IMR-90 (cell line): ENCODE measurements around the gene CCDC69.

Experiments used
- BHLHE40 ChIP-seq: fragments of 150-350 bp; IDR thresholded peaks from 2 replicates; pipeline ENCODE4 v1.6.1; 2016; ENCODE audit warnings: mild to moderate bottlenecking, low read depth, low read length
- CEBPB ChIP-seq: IDR thresholded peaks from 2 replicates; pipeline ENCODE4 v1.6.1; 2012; ENCODE audit warnings: low read depth, low read length, improper control_type of control experiment
- CHD1 ChIP-seq: IDR thresholded peaks from 2 replicates; pipeline ENCODE4 v1.6.1; 2012; ENCODE audit warnings: low read depth, low read length, improper control_type of control experiment
- FOS ChIP-seq: fragments of 150-350 bp; IDR thresholded peaks from 2 replicates; pipeline ENCODE4 v1.6.1; 2016; ENCODE audit warnings: low read depth, low read length
- POLR2A ChIP-seq: IDR thresholded peaks from 2 replicates; pipeline ENCODE4 v1.6.1; 2012; ENCODE audit warnings: mild to moderate bottlenecking, low read depth, low read length
- RAD21 ChIP-seq: IDR thresholded peaks from 2 replicates; pipeline ENCODE4 v1.6.1; 2012; ENCODE audit warnings: low read length, improper control_type of control experiment
- RCOR1 ChIP-seq: IDR thresholded peaks from 2 replicates; pipeline ENCODE4 v1.6.1; 2012; ENCODE audit warnings: mild to moderate bottlenecking, low read length, improper control_type of control experiment; ENCODE audit not compliant: insufficient replicate concordance
- RFX5 ChIP-seq: IDR thresholded peaks from 2 replicates; pipeline ENCODE4 v1.8.0; 2012; ENCODE audit warnings: low read depth, mild to moderate bottlenecking, low read length, moderate library complexity
- SMC3 ChIP-seq: fragments of 150-350 bp; IDR thresholded peaks from 2 replicates; pipeline ENCODE4 v1.6.1; 2016; ENCODE audit warnings: low read depth, mild to moderate bottlenecking, antibody characterized with exemption, low read length, moderate library complexity
- USF2 ChIP-seq: fragments of 150-350 bp; IDR thresholded peaks from 2 replicates; pipeline ENCODE4 v1.6.1; 2017; ENCODE audit warnings: mild to moderate bottlenecking, antibody characterized with exemption, low read length, low read depth
- TF ChIP-seq, protein P1 (sequence below): conservative IDR thresholded peaks from 2 replicates; pipeline ENCODE4 v1.5.1; 2012; ENCODE audit warnings: mild to moderate bottlenecking, low read depth, low read length, improper control_type of control experiment

- TF ChIP-seq SMC3 (no peak), RAD21 (no peak), CHD1 (no peak), POLR2A (no peak), RFX5 (no peak), RCOR1 (no peak), CEBPB (no peak), USF2 (no peak), FOS (no peak), BHLHE40 (no peak)
- TF ChIP-seq, protein P1, sequence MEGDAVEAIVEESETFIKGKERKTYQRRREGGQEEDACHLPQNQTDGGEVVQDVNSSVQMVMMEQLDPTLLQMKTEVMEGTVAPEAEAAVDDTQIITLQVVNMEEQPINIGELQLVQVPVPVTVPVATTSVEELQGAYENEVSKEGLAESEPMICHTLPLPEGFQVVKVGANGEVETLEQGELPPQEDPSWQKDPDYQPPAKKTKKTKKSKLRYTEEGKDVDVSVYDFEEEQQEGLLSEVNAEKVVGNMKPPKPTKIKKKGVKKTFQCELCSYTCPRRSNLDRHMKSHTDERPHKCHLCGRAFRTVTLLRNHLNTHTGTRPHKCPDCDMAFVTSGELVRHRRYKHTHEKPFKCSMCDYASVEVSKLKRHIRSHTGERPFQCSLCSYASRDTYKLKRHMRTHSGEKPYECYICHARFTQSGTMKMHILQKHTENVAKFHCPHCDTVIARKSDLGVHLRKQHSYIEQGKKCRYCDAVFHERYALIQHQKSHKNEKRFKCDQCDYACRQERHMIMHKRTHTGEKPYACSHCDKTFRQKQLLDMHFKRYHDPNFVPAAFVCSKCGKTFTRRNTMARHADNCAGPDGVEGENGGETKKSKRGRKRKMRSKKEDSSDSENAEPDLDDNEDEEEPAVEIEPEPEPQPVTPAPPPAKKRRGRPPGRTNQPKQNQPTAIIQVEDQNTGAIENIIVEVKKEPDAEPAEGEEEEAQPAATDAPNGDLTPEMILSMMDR = no peak
These were observed 37.8 kb downstream of the CCDC69 start for GRCh38 chr5:151186052-151186451.
